PC-3 (cell line): ENCODE measurements around the gene MAPK7. TPM values are rescaled to one million over a fixed set of nuclear protein-coding genes. Genes with fewer than 3 reads are reported as not detected.
A peak's percentile ranks its signal among the peaks of the same experiment; 100 is the strongest.

Experiments used
- ATAC-seq: fragments of 200-7000 bp; cut with Tn5 transposase; 2 replicates; pipeline ENCODE4 v1.9.1; 2020; ENCODE audit warnings: mild to moderate bottlenecking, moderate library complexity
- BruUV-seq: library from RNA; stranded (reverse); fragments of 400-500 nt; replicated peaks from 2 replicates; lab custom pipeline; 2021; lab: Mats Ljungman, UMichigan
- CTCF ChIA-PET: fragments of 300-600 bp; sonication (Branson Sonifier 250); formaldehyde crosslinking; loops from one replicate; lab custom pipeline; 2022; ENCODE audit warnings: antibody characterized with exemption; lab: Charles Lee
- POLR2A ChIA-PET: fragments of 300-600 bp; sonication (Branson Sonifier 250); formaldehyde crosslinking; loops from one replicate; lab custom pipeline; 2022; ENCODE audit warnings: antibody characterized with exemption; ENCODE audit not compliant: unreplicated experiment; lab: Charles Lee
- DNase-seq: peaks from one replicate; pipeline ENCODE4 v3.0.0-alpha.2; 2015
- H2AFZ ChIP-seq: fragments of 300-600 bp; sonication (generic); 2 replicates; pipeline ENCODE4 v1.6.0; 2016; ENCODE audit warnings: antibody characterized with exemption, low read length
- H3F3A ChIP-seq: fragments of 300-600 bp; sonication (generic); one replicate; pipeline ENCODE4 v1.6.0; 2017; ENCODE audit warnings: antibody characterized with exemption, low read length, control low read depth, mild to moderate bottlenecking; ENCODE audit not compliant: unreplicated experiment
- H3K27ac ChIP-seq: fragments of 300-600 bp; sonication (generic); 2 replicates; pipeline ENCODE4 v1.5.1; 2016; ENCODE audit warnings: mild to moderate bottlenecking, low read length
- H3K27me3 ChIP-seq: fragments of 300-600 bp; sonication (generic); 2 replicates; pipeline ENCODE4 v1.6.1; 2016; ENCODE audit warnings: low read length, mixed read lengths
- H3K36me3 ChIP-seq: fragments of 300-600 bp; sonication (generic); 2 replicates; pipeline ENCODE4 v1.6.1; 2016; ENCODE audit warnings: low read depth, mixed run types, low read length, mixed read lengths
- H3K4me1 ChIP-seq: fragments of 300-600 bp; sonication (generic); 2 replicates; pipeline ENCODE4 v1.5.1; 2016; ENCODE audit warnings: low read length; ENCODE audit not compliant: insufficient read depth
- H3K4me2 ChIP-seq: fragments of 300-600 bp; sonication (generic); 2 replicates; pipeline ENCODE4 v1.6.0; 2016; ENCODE audit warnings: low read length
- H3K4me3 ChIP-seq: fragments of 300-600 bp; sonication (generic); 2 replicates; pipeline ENCODE4 v1.5.1; 2016; ENCODE audit warnings: mild to moderate bottlenecking, low read length, mixed read lengths
- H3K79me2 ChIP-seq: fragments of 300-600 bp; sonication (generic); 2 replicates; pipeline ENCODE4 v1.6.1; 2017; ENCODE audit warnings: low read length, mixed read lengths
- H3K9ac ChIP-seq: fragments of 300-600 bp; sonication (generic); 2 replicates; pipeline ENCODE4 v1.6.0; 2016; ENCODE audit warnings: mild to moderate bottlenecking, low read length
- H3K9me2 ChIP-seq: fragments of 300-600 bp; sonication (generic); replicated peaks from 2 replicates; pipeline ENCODE4 v1.6.1; 2016; ENCODE audit warnings: mixed run types, low read length, mixed read lengths
- H3K9me3 ChIP-seq: fragments of 300-600 bp; sonication (generic); 2 replicates; pipeline ENCODE4 v1.6.1; 2016; ENCODE audit warnings: low read length, mixed read lengths
- H4K20me1 ChIP-seq: fragments of 300-600 bp; sonication (generic); 2 replicates; pipeline ENCODE4 v1.6.1; 2016; ENCODE audit warnings: low read length, mixed read lengths
- EZH2 ChIP-seq: fragments of 300-600 bp; sonication (generic); IDR thresholded peaks from one replicate; pipeline ENCODE4 v1.6.1; 2017; ENCODE audit warnings: antibody characterized with exemption, mild to moderate bottlenecking, low read length; ENCODE audit not compliant: unreplicated experiment
- EZH2phosphoT487 ChIP-seq: fragments of 300-600 bp; sonication (generic); IDR thresholded peaks from 2 replicates; pipeline ENCODE4 v1.6.1; 2018; ENCODE audit warnings: mild to moderate bottlenecking, antibody characterized with exemption, low read length, borderline replicate concordance
- intact Hi-C: fragments of 100-400 bp; cut with micrococcal nuclease; formaldehyde crosslinking; loops from 2 replicates; pipeline ENCODE4 v1.9.0; 2023
- total RNA-seq: library from RNA; depleted of rRNA; stranded (reverse); fragments of >200 nt; gene quantifications from 2 replicates; pipeline ENCODE4 v1.2.3, GENCODE V29; 2014
- TF ChIP-seq, protein P1 (sequence below): fragments of 300-600 bp; sonication (generic); conservative IDR thresholded peaks from 2 replicates; pipeline ENCODE4 v1.5.1; 2017; ENCODE audit warnings: antibody characterized with exemption, low read depth, mild to moderate bottlenecking, low read length

The MAPK7 gene
- total RNA-seq, 1 experiment from 2014 or later = 9.8 TPM

DNA sequence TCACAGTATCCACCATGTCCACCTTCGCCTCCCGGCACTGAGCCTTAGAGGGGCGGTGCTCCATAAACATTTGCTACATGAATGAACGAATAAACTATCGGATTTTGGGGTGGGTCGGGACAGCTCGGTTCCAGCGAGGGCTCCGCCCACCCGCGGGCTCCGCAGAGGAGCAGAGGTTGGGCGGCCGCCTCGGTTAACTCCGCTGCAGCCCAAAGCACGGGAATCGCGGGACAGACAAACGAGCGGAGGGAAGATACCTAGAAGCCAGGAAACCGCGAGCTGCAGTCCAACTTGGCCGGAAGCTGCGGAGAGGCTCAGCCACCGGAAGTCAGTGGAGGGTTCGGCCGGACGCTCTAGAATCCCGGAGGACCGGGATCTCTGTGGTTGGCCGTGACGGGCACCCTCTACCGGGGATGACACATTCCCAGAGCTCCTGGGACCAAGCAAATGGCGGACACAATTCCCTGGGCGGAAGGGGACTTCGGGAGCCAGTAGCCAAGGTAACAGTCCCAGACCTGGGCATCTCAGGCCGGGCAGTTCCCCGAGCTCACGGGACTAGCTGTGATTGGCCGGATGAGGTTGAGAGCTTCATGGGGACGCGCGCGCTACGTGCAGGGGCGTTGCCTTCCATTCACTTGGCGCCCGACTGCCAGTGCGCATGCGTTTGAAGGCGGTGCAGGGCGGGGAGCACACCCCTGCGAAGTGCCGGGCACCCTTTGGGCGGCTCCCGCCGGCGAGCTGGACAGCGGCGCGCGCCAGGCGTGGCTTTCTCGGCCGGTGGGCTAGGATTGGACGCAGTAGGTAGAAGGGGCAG, 489 bp upstream of the MAPK7 start:
- no peaks in the 10 kb centered on the region for H3K27me3 ChIP-seq
- POLR2A ChIA-PET = interaction anchor here (0.6 to 1.2 kb wide), 5 partner anchors 15 to 402 kb away, joined by 3 to 13 read pairs (median 4); partner anchors contain the start of gene B9D1
- H3K9me3 ChIP-seq = no peaks in the 10 kb centered on the region
- peak overlapping the region; percentile 97 for H3K4me2 ChIP-seq
- H3K9ac ChIP-seq = peak overlapping the region; percentile 90
- peak overlapping the region; percentile 78 for H3K4me3 ChIP-seq
- CTCF ChIA-PET = interaction anchor here (0.7 to 1.9 kb wide), 4 partner anchors 15 to 632 kb away, joined by 3 to 16 read pairs (median 4); partner anchors contain the start of gene B9D1
- H3K9me2 ChIP-seq = no peaks in the 10 kb centered on the region
- intact Hi-C loops = loop anchor here (1.0 to 5.0 kb wide), 3 partner anchors 15 to 129 kb away; no protein-coding TSS in a partner anchor
- H2AFZ ChIP-seq = peak overlapping the region; percentile 88
- H3K4me1 ChIP-seq = peaks cover 15% of the 10 kb centered on the region
- H3F3A ChIP-seq = no peaks in the 10 kb centered on the region
- H3K36me3 ChIP-seq = peaks cover 24% of the 10 kb centered on the region
- peak; percentile 99 for DNase-seq
- TF ChIP-seq EZH2 (no peak), EZH2phosphoT487 (no peak)
- TF ChIP-seq, protein P1, sequence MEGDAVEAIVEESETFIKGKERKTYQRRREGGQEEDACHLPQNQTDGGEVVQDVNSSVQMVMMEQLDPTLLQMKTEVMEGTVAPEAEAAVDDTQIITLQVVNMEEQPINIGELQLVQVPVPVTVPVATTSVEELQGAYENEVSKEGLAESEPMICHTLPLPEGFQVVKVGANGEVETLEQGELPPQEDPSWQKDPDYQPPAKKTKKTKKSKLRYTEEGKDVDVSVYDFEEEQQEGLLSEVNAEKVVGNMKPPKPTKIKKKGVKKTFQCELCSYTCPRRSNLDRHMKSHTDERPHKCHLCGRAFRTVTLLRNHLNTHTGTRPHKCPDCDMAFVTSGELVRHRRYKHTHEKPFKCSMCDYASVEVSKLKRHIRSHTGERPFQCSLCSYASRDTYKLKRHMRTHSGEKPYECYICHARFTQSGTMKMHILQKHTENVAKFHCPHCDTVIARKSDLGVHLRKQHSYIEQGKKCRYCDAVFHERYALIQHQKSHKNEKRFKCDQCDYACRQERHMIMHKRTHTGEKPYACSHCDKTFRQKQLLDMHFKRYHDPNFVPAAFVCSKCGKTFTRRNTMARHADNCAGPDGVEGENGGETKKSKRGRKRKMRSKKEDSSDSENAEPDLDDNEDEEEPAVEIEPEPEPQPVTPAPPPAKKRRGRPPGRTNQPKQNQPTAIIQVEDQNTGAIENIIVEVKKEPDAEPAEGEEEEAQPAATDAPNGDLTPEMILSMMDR = no peak
- peak; percentile 92 for ATAC-seq
- no peaks in the 10 kb centered on the region for H4K20me1 ChIP-seq
- peak overlapping the region; percentile 84 for H3K27ac ChIP-seq
- BruUV-seq = no TSS peak
- peaks cover 38% of the 10 kb centered on the region for H3K79me2 ChIP-seq

DNA sequence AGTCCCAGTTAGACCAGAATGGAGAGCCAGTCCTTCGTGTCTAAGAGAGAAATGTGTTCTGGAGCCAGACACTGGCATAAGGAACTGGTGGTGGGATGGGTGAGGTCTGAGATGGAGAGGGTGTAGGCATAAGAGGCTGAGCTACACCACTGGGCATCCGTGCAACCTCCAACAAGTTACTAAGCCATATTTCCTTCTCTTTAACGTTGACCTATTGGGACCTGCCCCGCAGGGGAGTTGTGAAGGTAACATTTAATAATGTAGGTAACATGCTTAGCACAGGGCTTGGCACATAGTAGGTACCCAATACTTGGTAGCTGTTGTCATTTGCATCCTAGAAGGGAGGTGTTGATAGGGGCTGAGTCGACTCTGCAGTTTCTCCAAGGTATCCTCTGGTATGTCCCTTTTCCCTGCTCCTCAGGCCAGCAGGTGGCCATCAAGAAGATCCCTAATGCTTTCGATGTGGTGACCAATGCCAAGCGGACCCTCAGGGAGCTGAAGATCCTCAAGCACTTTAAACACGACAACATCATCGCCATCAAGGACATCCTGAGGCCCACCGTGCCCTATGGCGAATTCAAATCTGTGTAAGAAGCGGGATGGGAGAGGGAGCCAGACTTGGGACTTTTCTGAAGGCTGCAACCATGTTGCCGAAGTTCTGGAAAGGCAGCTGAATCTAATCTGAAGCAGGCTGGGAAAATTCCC, 1.2 kb downstream of the MAPK7 start:
- Histone ChIP-seq H3K79me2 (peaks cover 38% of the 10 kb centered on the region), H2AFZ (no peak overlapping the region), H3K9me3 (no peaks in the 10 kb centered on the region), H3K4me1 (peaks cover 15% of the 10 kb centered on the region), H4K20me1 (no peaks in the 10 kb centered on the region), H3K4me2 (peak overlapping the region; percentile 97), H3K27ac (no peak overlapping the region), H3K36me3 (peaks cover 30% of the 10 kb centered on the region), H3K4me3 (peak overlapping the region; percentile 78), H3F3A (no peaks in the 10 kb centered on the region), H3K9ac (peak overlapping the region; percentile 90), H3K27me3 (no peaks in the 10 kb centered on the region), H3K9me2 (no peaks in the 10 kb centered on the region)
- BruUV-seq = TSS peak; percentile 25
- ChIA-PET POLR2A (no interaction called here), CTCF (no interaction called here)
- ATAC-seq (no peak), DNase-seq (no peak)
- no peak for TF ChIP-seq EZH2
- TF ChIP-seq, protein P1 = no peak
- intact Hi-C loops = loop anchor here (2.0 to 5.0 kb wide), 2 partner anchors 67 to 128 kb away; no protein-coding TSS in a partner anchor
